IPS DF 4.7 (cell line): ENCODE measurements around the gene WDR62.

Experiments
- DNase-seq: peaks from one replicate; pipeline ENCODE4 v3.0.0-alpha.2; 2013; ENCODE audit warnings: low spot score; ENCODE audit errors: extremely low read depth

Gene WDR62

GRCh38 chr19:36054733-36055686 lies at the start of gene WDR62:
WDR62 (plus strand) TSS chr19:36054897; CDS start chr19:36054972, 75 bp downstream.
- no peak for DNase-seq

DNA sequence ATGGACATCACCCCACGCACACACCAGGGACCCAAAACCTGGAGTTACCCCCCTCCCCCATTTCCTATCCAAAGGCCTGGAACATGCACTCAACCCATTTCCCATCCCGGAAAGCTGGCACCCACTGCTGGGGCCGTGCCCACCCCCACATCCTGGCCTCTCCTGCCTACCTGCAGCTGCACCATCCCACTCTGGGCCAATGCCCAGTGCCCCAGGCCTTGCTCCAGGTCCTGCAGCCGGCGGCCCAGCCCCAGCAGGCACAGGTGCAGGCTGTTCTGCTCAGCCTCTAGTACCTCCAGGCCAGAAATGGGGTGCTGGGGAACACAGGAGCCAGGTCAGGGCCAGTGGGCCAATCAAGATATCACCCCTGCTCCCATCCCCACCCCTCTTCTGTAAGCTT lies 47.7 kb upstream of the WDR62 start:
- DNase-seq = no peak

DNA sequence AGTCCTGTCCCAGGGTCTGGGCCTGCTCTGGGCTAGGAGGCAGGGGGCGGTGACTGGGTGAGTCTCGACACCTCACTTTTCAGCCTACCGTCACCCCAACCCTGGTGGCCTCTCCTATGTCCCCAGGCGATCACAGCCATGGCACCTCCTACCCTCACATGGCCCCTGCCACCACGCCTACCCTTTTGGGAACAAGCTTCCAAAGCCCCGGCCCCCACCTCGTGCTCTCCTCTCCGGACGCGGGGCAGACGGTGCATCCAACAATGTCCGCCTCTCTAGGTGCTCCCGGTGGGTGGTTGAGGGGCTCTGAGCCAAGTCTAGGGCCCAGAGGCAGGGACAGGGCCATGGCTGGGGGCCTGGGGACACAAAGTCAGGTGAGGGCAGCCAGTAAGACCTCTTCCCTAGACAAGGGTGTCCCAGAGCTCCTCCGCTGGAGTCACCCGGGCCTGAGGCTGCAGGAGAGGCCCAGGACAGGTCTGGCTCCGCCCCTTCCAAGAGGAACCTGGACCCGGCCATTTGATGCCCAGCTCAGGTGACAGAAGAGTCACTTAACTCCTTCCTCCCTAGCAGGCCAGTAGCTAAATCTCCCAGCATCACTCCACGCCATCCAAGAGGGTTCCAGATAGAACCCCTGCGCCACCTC lies 46.2 kb upstream of the WDR62 start, which contains the start of gene SYNE4:
SYNE4 (minus strand) TSS at position 478 of the 643 bp plus-strand sequence; CDS start at position 346, 132 bp downstream.
- no peak for DNase-seq

- DNase-seq = no peak
These were observed 45.5 kb upstream of the WDR62 start for GRCh38 chr19:36009220-36009619.

GRCh38 chr19:36009633-36010379 lies 44.9 kb upstream of the WDR62 start:
- no peak for DNase-seq

- no peak for DNase-seq
These were observed 44.3 kb upstream of the WDR62 start for GRCh38 chr19:36010402-36010801.

- no peak for DNase-seq
These were observed 41.3 kb upstream of the WDR62 start for GRCh38 chr19:36013280-36014011.

DNA sequence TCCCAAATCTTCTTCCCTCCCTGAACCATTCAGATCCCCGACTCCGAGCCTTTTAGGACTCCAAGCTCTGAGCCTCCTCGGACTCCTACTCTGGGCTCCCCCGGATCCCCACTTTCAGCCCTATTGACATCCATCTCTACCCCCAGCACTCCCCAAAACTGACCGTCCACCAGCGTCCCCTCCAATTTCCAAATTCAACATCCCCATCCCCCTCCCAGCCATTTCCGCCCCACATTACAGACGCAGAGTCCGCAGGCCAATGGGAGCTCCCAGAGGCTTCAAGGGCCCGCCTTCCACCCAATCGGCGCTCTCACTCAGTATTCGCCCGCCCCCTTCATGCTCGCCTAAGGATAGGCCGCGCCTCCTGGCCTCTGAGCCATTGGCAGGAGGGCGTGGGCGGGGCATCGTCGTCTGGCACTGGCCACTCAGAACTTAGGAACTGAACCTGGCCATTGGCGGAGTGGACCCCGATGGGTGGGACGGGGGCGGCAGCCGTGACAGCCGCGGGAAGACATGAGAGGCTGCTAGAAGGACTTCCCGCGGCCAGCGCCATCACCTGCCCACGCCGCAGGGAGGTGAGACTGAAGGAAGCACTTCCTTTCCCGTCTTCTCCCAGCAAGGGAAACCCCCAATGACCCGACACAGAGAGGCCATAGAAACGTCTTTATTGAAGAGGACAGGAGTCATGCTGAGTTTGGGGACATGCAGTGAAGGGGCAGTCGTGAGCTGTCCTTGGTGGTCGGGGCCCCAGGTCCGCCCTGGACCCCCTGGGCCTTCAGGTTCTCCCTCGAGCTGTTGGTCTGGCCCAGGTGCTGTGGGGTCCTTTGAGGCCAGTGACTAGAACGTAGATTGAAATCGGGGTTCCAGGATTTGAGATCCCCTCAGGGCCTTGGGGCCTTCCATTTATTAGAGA lies 40.4 kb upstream of the WDR62 start, which contains the start of gene ALKBH6:
ALKBH6 (minus strand) TSS at position 202 of the 913 bp plus-strand sequence. CDS start 816 bp downstream, outside the sequence.
- DNase-seq = peak; percentile 86

- DNase-seq = no peak
These were observed 35.5 kb upstream of the WDR62 start for GRCh38 chr19:36019061-36019670.

DNA sequence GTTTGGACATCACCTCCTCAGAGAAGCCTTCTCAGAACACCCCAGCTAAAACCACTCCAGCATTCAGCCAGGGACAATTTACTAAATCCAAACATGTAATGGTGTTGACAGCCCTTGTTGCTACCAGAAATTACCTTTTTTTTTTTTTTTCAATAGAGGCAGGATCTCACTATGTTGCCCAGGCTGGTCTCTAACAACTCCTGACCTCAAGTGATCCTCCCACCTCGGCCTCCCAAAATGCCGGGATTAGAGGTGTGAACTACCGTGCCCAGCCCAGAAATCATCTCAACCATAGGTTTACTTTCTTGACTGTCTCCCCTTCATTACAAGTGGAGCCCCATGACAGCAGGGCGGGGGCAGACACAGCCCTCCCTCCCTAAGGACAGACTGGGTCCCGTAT lies 31.3 kb upstream of the WDR62 start:
- no peak for DNase-seq

- no peak for DNase-seq
These were observed 29.2 kb upstream of the WDR62 start for GRCh38 chr19:36025541-36025940.

GRCh38 chr19:36026091-36026876 lies 28.4 kb upstream of the WDR62 start:
- DNase-seq = no peak

GRCh38 chr19:36027696-36028095 lies 27.0 kb upstream of the WDR62 start:
- DNase-seq = no peak

DNA sequence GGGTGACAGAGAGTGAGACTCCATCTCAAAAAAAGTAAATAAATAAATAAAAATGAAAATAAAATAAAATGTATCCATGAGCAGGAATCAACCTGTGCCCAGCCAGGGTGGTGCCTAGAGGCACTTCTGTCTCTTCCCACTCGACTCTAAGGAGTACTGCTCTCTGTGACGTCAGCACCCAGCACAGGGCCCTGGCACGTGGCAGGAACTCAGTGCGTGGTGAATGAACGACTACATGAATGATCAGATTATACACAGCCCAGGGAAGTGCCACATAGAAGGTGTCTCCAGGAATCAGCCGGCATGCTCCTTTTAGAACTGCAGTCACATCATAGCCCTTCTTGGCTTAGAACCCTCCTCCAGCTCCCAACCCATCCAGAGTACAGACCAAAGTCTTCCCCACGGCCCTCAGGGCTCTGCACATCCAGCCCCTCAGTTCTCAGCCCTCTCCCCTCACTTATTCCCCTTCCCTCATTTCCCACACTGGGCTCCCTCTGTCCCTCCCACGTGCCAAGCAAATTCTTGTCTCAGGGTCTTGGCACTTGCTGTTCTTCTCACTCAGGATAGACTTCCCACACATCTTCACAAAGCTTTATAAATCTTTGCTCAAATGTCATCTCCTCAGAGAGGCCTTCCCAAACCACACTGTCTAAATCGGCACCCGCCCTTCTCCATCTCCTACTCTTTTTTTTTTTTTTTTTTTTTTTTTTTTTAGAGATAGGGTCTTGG lies 26.2 kb upstream of the WDR62 start:
- no peak for DNase-seq

DNA sequence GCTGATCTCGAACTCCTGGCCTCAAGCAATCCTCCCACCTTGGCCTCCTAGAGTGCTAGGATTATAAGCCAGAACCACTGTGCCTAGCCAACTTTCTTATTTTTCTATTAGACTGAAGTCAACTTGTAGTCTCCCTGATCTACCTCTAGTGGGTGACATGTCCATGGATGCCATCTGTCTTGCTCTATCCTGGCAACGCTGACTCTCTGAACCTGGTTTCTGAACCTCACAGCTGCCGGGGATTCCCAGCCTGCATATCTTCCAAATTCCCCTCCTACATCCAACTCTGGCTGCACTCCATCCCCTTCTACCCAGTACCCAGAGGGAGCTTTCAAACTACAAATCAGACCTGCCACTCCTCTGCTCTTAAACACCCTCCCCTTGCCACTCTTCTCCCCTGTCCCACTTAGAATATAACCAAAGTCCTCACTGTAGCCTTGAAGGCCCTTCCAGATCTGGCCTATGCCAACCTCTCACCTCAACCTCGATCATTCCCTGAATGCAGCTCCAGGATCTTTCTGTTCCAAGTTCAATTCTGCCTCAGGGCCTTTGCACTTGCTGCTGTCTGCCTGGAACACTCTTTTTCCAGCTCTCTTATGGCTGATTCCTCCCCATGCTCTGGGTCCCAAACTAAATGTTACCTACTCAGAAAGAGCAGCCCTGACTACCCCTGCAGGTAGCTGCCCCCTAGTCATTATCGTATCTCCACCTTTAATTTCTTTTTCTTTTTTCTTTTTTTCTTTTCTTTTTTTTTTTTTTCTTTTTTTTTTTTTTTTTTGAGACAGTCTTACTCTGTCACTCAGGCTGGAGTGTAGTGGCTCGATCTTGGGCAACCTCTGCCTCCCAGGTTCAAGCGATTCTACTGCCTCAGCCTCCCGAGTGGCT lies 24.2 kb upstream of the WDR62 start:
- DNase-seq = no peak

DNA sequence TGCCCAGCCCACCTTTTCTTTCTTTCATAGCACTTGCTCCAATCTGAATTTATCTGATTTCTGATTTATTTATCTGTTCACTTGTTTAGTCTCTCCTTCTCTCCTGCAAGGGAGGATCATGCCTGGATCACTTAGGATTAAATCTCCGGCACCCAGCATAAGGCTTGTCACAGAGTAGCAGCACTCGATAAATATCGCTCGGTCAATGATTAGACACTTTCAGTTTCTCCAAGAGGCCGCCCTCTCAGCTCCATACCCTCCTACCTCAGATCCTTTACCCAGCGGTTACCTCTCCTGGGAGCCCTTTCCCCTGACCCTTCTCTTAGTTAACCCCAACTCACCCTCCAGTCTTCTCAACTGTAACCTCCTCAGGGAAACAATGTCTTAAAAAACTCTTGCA lies 23.4 kb upstream of the WDR62 start:
- no peak for DNase-seq
